Esophagus squamous epithelium (tissue), 4 donors: Measurements from ENCODE around the gene PRXL2C.
"Not testable (repeated sequence)": the region's sequence is repeated elsewhere in the genome, so short reads cannot be mapped to it uniquely, and the experiment has no call there.

Experiments used
- POLR2A ChIP-seq, 4 donors: fragments of 450-650 bp; IDR thresholded peaks; one replicate each; pipeline ENCODE4 v1.6.1; 2017; ENCODE audit warnings: antibody characterized with exemption in 4 of 4, mild to moderate bottlenecking in 4 of 4, moderate library complexity in 3 of 4
- TF ChIP-seq, protein P1 (sequence below), 6 experiments: fragments of 450-650 bp in 4 of 6; fragments of 200-600 bp in 2 of 6; sonication (generic) in 2 of 6; IDR thresholded peaks; one replicate each; pipeline ENCODE4 v1.5.1; 2016 to 2019; ENCODE audit warnings: antibody characterized with exemption in 6 of 6, mild to moderate bottlenecking in 4 of 6, moderate library complexity in 4 of 6

- TF ChIP-seq, protein P1, sequence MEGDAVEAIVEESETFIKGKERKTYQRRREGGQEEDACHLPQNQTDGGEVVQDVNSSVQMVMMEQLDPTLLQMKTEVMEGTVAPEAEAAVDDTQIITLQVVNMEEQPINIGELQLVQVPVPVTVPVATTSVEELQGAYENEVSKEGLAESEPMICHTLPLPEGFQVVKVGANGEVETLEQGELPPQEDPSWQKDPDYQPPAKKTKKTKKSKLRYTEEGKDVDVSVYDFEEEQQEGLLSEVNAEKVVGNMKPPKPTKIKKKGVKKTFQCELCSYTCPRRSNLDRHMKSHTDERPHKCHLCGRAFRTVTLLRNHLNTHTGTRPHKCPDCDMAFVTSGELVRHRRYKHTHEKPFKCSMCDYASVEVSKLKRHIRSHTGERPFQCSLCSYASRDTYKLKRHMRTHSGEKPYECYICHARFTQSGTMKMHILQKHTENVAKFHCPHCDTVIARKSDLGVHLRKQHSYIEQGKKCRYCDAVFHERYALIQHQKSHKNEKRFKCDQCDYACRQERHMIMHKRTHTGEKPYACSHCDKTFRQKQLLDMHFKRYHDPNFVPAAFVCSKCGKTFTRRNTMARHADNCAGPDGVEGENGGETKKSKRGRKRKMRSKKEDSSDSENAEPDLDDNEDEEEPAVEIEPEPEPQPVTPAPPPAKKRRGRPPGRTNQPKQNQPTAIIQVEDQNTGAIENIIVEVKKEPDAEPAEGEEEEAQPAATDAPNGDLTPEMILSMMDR (IDR thresholded peaks at IDR 0.05): not testable (repeated sequence)
- not testable (repeated sequence) for TF ChIP-seq POLR2A (IDR thresholded peaks at IDR 0.05)
Observed at GRCh38 chr9:96614664-96615063, 40.5 kb downstream of the PRXL2C start.
